CD4-positive, alpha-beta T cell treated with Interferon gamma for 1 hour (primary cell): Measurements from ENCODE around the gene MED13.
A peak's percentile ranks its signal among the peaks of the same experiment; 100 is the strongest.
"Not testable (repeated sequence)": the region's sequence is repeated elsewhere in the genome, so short reads cannot be mapped to it uniquely, and the experiment has no call there.

ENCODE experiments used
- DNase-seq: peaks from one replicate; pipeline ENCODE4 v3.0.0-alpha.2; 2020

The MED13 gene

GRCh38 chr17:61996916-61997605 is 68.0 kb downstream of the MED13 start:
- no peak for DNase-seq

GRCh38 chr17:61989509-61989908 is 75.6 kb downstream of the MED13 start:
- DNase-seq: no peak

- no peak for DNase-seq
Observed at GRCh38 chr17:61986898-61987297, 78.2 kb downstream of the MED13 start.

GRCh38 chr17:61984821-61985220 is 80.3 kb downstream of the MED13 start:
- DNase-seq: no peak

- no peak for DNase-seq
Observed at GRCh38 chr17:61981323-61981722, 83.8 kb downstream of the MED13 start.

- no peak for DNase-seq
Observed at GRCh38 chr17:61980535-61980934, 84.5 kb downstream of the MED13 start.

GRCh38 chr17:61974115-61974514 is 91.0 kb downstream of the MED13 start:
- no peak for DNase-seq

- DNase-seq: no peak
Observed at GRCh38 chr17:61972311-61972710, 92.8 kb downstream of the MED13 start.

- no peak for DNase-seq
Observed at GRCh38 chr17:61970030-61970429, 95.0 kb downstream of the MED13 start.

GRCh38 chr17:61968757-61969156 is 96.3 kb downstream of the MED13 start:
- no peak for DNase-seq

- no peak for DNase-seq
Observed at GRCh38 chr17:61967729-61968128, 97.3 kb downstream of the MED13 start.

GRCh38 chr17:61966191-61966590 is 98.9 kb downstream of the MED13 start:
- DNase-seq: no peak

- DNase-seq: no peak
Observed at GRCh38 chr17:61955619-61956018, 109.5 kb downstream of the MED13 start.

GRCh38 chr17:61947367-61948078 is 117.6 kb downstream of the MED13 start:
- DNase-seq: no peak

GRCh38 chr17:61946359-61946758 is 118.7 kb downstream of the MED13 start:
- DNase-seq: no peak

GRCh38 chr17:61943117-61943516 is 122.0 kb downstream of the MED13 start:
- DNase-seq: no peak

- no peak for DNase-seq
Observed at GRCh38 chr17:61942085-61942484, 123.0 kb downstream of the MED13 start.

- DNase-seq: no peak
Observed at GRCh38 chr17:61928101-61928436, 137.0 kb downstream of the MED13 start.

GRCh38 chr17:61927208-61928100 is 137.6 kb downstream of the MED13 start, which contains the start of gene INTS2:
Gene INTS2 (minus strand): TSS chr17:61927982. CDS start chr17:61926644, 1,338 bp downstream.
- DNase-seq: peak; percentile 94

GRCh38 chr17:61926826-61927207 is 138.3 kb downstream of the MED13 start:
- no peak for DNase-seq

- DNase-seq: not testable (repeated sequence)
Observed at GRCh38 chr17:61915162-61915561, 149.9 kb downstream of the MED13 start.

- DNase-seq: no peak
Observed at GRCh38 chr17:61908292-61909037, 156.6 kb downstream of the MED13 start.

- no peak for DNase-seq
Observed at GRCh38 chr17:61907361-61907760, 157.7 kb downstream of the MED13 start.
